Activated T-helper 2 cell treated with anti-CD3 and anti-CD28 coated beads, Interferon-gamma antibody, Interleukin-2, Interleukin-4, amounts not matched to agents 10 μg/mL and 5 μg/mL and 100 μg/mL, durations not matched to agents 14 hours and 24 hours and 36 hours (primary cell): ENCODE results near the gene ZNF236. TPM values are rescaled to one million over a fixed set of nuclear protein-coding genes. Genes with fewer than 3 reads are reported as not detected.

Experiments
- DNase-seq: peaks from one replicate; pipeline ENCODE4 v3.0.0; 2021; ENCODE audit warnings: low spot score
- H3K27ac Mint-ChIP-seq: one replicate; pipeline ENCODE4 v1.8.0; 2021; ENCODE audit warnings: mixed read lengths
- H3K27me3 Mint-ChIP-seq: one replicate; pipeline ENCODE4 v1.8.0; 2021; ENCODE audit warnings: low read depth, mixed read lengths
- H3K36me3 Mint-ChIP-seq: one replicate; pipeline ENCODE4 v1.8.0; 2021; ENCODE audit warnings: low read depth, mixed read lengths
- H3K4me1 Mint-ChIP-seq: one replicate; pipeline ENCODE4 v1.8.0; 2021; ENCODE audit warnings: low read depth, mixed read lengths
- H3K4me3 Mint-ChIP-seq: one replicate; pipeline ENCODE4 v1.8.0; 2021; ENCODE audit warnings: low read depth, mild to moderate bottlenecking, moderate library complexity, mixed read lengths
- H3K9me3 Mint-ChIP-seq: one replicate; pipeline ENCODE4 v1.8.0; 2021; ENCODE audit warnings: mixed read lengths
- intact Hi-C: fragments of 100-400 bp; cut with micrococcal nuclease; formaldehyde crosslinking; loops from one replicate; pipeline ENCODE4 v1.15.1; 2023
- total RNA-seq: library from RNA; stranded (reverse); gene quantifications from 2 replicates; pipeline ENCODE4 v1.2.3, GENCODE V29; 2022

Gene ZNF236
- total RNA-seq, 1 donor from 2014 or later: 19.8 TPM

DNA sequence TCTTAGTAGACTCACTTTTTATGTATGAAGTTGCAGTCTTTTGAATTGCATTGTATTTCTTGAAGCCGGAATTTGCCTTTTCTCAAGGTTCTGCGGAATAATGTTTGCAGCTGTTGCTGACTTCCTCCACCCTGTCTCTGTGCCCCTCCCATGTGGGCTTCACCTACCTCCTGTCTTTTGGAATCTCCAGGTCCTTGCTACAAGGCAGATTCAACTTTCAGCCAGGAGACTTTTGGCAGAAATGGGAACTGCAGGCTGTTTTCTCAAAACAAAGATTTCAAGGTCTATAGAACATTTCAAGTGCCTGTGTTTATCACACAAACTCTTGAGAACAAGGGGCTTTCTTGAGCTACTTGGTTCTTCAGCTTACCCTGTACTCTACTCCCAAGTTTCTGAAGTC is 25.6 kb downstream of the ZNF236 start:
- H3K4me1 Mint-ChIP-seq: peaks cover 23% of the 10 kb centered on the region
- no peaks in the 10 kb centered on the region for H3K27me3 Mint-ChIP-seq
- H3K4me3 Mint-ChIP-seq: no peak overlapping the region
- DNase-seq: no peak
- no peaks in the 10 kb centered on the region for H3K9me3 Mint-ChIP-seq
- H3K36me3 Mint-ChIP-seq: peaks cover 21% of the 10 kb centered on the region
- intact Hi-C loops: no loop called here
- H3K27ac Mint-ChIP-seq: no peak overlapping the region

DNA sequence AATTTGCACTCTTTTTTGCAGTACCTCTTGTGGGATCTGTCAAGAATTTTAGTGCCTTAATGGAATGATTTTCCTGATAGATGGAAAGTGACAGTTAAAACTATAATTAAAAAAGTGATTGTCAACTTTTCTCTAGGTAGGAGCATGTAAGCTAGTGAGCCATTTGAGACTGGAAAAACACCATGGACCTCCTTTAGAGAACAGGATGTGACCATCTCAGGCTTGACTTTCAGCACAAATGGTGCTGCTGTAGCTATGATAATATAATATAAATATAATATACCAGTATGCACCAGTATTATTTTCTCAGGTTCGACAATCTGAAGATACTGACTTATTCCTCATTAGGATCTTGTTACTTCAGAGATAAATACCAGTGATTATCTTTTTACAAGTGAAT is 27.8 kb downstream of the ZNF236 start:
- Mint-ChIP-seq H3K9me3 (no peaks in the 10 kb centered on the region), H3K27me3 (no peaks in the 10 kb centered on the region), H3K27ac (peak overlapping the region; percentile 68), H3K4me1 (peaks cover 23% of the 10 kb centered on the region), H3K4me3 (no peak overlapping the region), H3K36me3 (peaks cover 30% of the 10 kb centered on the region)
- no peak for DNase-seq
- intact Hi-C loops: loop anchor here (10.0 kb wide), 1 partner anchor 255 kb away; no protein-coding TSS in a partner anchor

DNA sequence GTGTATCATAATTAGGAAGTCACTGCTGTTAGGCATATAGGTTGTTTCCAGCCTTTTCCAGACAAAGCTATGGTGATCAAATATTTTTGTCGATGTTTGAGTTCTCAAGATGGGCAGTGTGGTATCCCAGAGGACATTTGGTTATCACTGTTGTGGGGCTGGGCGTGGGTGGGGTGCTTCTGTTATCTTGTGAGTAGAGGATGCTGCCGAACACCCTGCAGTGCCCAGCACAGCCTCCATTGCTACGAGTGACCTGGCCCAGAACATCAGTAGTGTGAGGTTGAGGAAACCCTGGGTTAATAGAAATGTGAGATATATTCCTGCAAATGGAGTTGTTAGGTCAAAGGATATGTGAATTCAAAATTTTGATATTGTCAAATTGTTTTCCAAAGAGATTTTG is 33.2 kb downstream of the ZNF236 start:
- H3K9me3 Mint-ChIP-seq: no peaks in the 10 kb centered on the region
- no peaks in the 10 kb centered on the region for H3K27me3 Mint-ChIP-seq
- intact Hi-C loops: loop anchor here (10.0 kb wide), 1 partner anchor 249 kb away; no protein-coding TSS in a partner anchor
- no peak for DNase-seq
- no peak overlapping the region for H3K4me3 Mint-ChIP-seq
- no peak overlapping the region for H3K27ac Mint-ChIP-seq
- H3K36me3 Mint-ChIP-seq: peaks cover 51% of the 10 kb centered on the region
- peaks cover 38% of the 10 kb centered on the region for H3K4me1 Mint-ChIP-seq

DNA sequence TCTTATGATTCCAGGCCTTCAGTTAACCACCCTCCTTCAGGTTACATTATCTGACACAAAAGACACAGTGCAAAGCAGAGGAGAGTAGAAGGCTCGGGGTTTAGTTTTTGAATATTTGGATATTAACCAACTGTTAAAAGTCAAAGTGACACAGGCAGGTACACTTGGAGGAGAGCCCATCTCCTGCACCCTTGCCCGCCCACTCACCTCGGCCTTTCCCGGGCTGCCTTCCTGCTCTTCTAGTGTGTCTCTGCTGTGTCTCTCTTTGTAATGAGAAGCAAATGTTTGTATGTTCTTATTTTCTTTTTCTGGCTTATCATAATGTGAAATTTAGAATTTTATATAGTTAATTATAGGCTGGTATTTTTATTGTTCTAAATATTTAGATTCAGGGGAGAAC is 35.1 kb downstream of the ZNF236 start:
- peaks cover 45% of the 10 kb centered on the region for H3K4me1 Mint-ChIP-seq
- H3K27me3 Mint-ChIP-seq: no peaks in the 10 kb centered on the region
- intact Hi-C loops: loop anchor here (10.0 kb wide), 1 partner anchor 247 kb away; no protein-coding TSS in a partner anchor
- H3K27ac Mint-ChIP-seq: peak overlapping the region; percentile 8
- H3K4me3 Mint-ChIP-seq: no peak overlapping the region
- no peak for DNase-seq
- no peaks in the 10 kb centered on the region for H3K9me3 Mint-ChIP-seq
- peaks cover 52% of the 10 kb centered on the region for H3K36me3 Mint-ChIP-seq

DNA sequence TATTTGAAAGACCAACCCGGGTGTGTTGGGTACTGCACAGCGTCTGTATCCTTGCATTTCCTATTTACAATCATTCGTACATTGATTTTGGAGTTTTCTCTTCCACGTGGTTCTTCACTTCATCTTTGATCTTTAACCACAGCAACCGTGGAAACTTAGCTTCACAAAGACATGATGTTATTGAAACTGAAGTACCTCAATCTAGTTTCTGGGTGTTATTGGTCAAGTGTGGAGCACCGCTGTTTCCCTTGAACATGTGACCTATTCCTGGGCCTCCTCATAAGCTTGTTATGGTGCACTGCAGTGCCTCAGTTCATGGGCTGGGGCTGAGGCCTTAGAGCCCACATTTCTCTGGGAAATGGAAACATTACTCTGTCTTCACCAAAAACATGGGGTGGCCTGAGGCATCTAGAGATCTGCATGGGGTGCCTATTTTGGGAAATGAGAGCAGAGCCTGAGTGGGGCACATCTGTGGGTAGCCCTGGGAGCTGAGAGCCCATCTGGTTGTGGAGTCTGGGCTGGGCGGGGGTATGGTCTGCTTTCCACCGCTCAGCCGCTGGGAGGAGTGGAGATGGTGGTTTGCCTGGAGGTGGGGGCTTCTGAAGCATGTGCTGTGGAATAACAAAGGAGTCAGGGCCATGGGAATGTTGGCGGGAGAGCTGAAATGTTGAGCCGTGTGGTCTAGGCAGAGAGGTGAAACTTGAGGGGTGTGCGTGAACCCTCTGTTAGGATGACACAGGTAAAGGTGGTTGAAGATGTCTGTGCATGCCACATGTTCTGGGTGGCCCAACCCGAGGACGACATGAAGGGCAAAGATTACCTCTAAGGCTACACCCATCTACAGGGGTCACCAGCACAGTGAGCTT is 37.4 kb downstream of the ZNF236 start:
- Mint-ChIP-seq H3K9me3 (no peaks in the 10 kb centered on the region), H3K4me1 (peaks cover 44% of the 10 kb centered on the region), H3K27ac (peak overlapping the region; percentile 93), H3K4me3 (peak overlapping the region; percentile 51), H3K27me3 (no peaks in the 10 kb centered on the region), H3K36me3 (peaks cover 56% of the 10 kb centered on the region)
- DNase-seq: peak; percentile 30
- intact Hi-C loops: loop anchor here (1.0 to 10.0 kb wide), 5 partner anchors 16 to 245 kb away; partner anchors contain the start of gene ZNF236

DNA sequence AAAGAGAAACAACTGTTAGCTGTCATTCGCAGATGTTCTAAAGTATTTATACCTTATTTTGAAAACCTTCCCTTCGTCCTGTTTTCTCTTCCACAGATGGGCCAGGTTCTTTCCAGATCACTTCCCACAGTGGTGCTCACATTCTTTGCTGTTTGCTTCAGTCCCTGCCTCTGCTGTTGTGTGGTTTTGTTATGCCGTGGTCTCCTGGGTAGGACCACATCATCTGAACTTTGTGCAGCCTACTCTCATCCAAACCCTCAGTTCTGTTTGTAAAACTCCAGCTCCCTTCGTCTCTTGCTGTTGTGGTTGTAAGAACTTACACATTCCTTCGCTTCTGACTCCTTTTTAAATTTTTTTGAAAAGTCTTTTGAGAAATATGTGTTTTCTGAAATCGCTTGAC is 38.1 kb downstream of the ZNF236 start:
- intact Hi-C loops: no loop called here
- peaks cover 43% of the 10 kb centered on the region for H3K4me1 Mint-ChIP-seq
- H3K4me3 Mint-ChIP-seq: peak overlapping the region; percentile 28
- peak overlapping the region; percentile 93 for H3K27ac Mint-ChIP-seq
- H3K36me3 Mint-ChIP-seq: peaks cover 54% of the 10 kb centered on the region
- no peak for DNase-seq
- H3K9me3 Mint-ChIP-seq: no peaks in the 10 kb centered on the region
- no peaks in the 10 kb centered on the region for H3K27me3 Mint-ChIP-seq

DNA sequence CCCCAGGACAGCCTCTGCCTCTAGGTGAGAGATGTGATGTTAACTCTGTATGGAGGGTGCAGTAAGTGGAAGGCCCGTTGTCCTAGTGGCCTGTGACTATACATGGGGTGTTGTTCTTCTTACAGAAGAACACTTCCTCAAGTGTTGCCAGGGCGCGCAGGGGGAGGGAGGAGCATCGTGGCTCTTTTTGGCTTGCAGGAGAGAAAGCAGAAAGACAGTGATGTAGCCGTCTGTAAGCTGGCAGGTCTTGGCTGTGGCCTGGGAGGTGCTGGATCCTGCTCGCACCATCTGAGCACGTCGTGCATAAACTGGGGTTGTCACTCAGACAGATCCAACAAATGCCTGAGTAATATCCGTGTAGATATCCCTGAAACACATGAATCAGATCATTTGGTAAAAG is 44.3 kb downstream of the ZNF236 start:
- intact Hi-C loops: no loop called here
- H3K4me3 Mint-ChIP-seq: no peak overlapping the region
- peaks cover 59% of the 10 kb centered on the region for H3K36me3 Mint-ChIP-seq
- no peaks in the 10 kb centered on the region for H3K9me3 Mint-ChIP-seq
- DNase-seq: no peak
- H3K4me1 Mint-ChIP-seq: peaks cover 2% of the 10 kb centered on the region
- H3K27me3 Mint-ChIP-seq: no peaks in the 10 kb centered on the region
- H3K27ac Mint-ChIP-seq: no peak overlapping the region

DNA sequence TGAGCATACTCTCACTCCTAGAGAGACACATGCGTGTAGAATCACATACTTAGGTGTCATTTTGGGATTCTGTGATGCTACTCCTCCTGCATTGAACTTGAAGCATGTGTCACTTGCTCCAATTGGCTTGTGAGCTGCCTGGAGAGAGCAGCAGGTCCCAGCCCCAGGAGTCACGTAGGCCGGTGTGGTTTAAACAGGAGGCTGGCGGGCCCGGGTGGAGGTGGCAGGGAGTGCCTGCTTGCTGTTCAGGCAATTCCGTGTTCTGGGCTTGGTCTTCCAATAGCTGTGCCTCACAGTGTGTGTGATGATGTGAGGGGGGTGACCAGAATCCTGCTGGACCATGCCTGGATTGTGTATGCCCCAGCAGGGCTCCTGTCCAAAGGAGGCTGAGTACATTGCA is 51.0 kb downstream of the ZNF236 start:
- Mint-ChIP-seq H3K4me1 (peaks cover 14% of the 10 kb centered on the region), H3K9me3 (no peaks in the 10 kb centered on the region), H3K36me3 (peaks cover 52% of the 10 kb centered on the region), H3K27ac (peak overlapping the region; percentile 85), H3K27me3 (no peaks in the 10 kb centered on the region), H3K4me3 (no peak overlapping the region)
- DNase-seq: no peak
- intact Hi-C loops: no loop called here

DNA sequence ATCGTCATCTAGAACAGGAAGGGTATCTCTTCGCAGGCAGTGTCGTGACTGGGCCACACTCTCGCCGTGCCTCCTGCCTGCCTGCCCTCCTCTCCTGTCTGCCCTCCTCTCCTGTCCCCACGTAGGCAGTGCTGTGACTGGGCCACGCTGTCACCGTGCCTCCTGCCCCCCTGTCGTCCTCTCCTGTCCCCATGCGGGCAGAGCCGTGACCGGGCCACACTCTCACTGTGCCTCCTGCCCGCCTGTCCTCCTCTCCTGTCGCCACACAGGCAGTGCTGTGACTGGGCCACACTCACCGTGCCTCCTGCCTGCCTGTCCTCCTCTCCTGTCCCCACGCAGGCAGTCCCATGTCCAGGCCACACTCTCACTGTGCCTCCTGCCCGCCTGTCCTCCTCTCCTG is 51.4 kb downstream of the ZNF236 start:
- no peak for DNase-seq
- no peaks in the 10 kb centered on the region for H3K27me3 Mint-ChIP-seq
- H3K4me3 Mint-ChIP-seq: no peak overlapping the region
- H3K27ac Mint-ChIP-seq: peak overlapping the region; percentile 85
- no peaks in the 10 kb centered on the region for H3K9me3 Mint-ChIP-seq
- H3K4me1 Mint-ChIP-seq: peaks cover 14% of the 10 kb centered on the region
- H3K36me3 Mint-ChIP-seq: peaks cover 50% of the 10 kb centered on the region
- intact Hi-C loops: loop anchor here (2.0 kb wide), 1 partner anchor 53 kb away; no protein-coding TSS in a partner anchor

DNA sequence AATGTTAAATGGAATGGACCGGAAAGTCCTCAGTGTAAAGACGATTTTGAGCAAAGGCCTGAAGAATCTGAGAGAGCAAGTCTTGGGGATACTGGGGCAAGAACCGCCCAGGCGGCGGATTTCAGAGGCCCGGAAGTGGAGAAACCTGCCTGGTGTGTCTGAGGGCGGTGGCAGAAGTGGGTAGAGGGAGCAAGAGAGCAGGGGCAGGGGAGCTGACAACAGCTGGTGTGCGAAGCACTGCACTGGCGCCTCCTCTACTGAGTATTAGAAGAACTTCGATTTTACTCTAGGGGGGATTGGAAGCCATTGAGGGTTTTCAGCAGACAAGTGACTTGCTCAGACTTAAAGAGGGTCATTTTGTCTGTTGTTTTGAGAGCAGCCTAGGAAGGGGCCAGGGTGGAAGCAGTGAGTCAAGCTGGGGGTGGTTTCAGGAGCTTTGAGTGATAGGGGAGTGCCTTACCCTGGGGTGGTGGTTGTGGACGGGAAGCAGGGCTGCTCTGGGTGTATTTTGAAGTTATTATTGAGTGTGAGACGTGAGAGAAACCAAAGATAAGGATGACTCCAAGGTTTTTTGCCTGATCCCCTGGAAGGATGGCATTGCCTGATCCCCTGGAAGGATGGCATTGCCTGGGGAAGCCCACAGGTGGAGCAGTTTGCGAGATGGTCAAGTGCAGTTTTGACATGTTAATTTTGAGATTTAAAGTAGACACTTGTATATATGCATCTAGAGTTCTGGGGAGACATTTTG is 52.5 kb downstream of the ZNF236 start:
- Mint-ChIP-seq H3K36me3 (peaks cover 45% of the 10 kb centered on the region), H3K27me3 (no peaks in the 10 kb centered on the region), H3K4me1 (peaks cover 14% of the 10 kb centered on the region), H3K4me3 (no peak overlapping the region), H3K9me3 (no peaks in the 10 kb centered on the region), H3K27ac (peak overlapping the region; percentile 85)
- intact Hi-C loops: loop anchor here (1.0 to 5.0 kb wide), 5 partner anchors 16 to 777 kb away; no protein-coding TSS in a partner anchor
- no peak for DNase-seq

DNA sequence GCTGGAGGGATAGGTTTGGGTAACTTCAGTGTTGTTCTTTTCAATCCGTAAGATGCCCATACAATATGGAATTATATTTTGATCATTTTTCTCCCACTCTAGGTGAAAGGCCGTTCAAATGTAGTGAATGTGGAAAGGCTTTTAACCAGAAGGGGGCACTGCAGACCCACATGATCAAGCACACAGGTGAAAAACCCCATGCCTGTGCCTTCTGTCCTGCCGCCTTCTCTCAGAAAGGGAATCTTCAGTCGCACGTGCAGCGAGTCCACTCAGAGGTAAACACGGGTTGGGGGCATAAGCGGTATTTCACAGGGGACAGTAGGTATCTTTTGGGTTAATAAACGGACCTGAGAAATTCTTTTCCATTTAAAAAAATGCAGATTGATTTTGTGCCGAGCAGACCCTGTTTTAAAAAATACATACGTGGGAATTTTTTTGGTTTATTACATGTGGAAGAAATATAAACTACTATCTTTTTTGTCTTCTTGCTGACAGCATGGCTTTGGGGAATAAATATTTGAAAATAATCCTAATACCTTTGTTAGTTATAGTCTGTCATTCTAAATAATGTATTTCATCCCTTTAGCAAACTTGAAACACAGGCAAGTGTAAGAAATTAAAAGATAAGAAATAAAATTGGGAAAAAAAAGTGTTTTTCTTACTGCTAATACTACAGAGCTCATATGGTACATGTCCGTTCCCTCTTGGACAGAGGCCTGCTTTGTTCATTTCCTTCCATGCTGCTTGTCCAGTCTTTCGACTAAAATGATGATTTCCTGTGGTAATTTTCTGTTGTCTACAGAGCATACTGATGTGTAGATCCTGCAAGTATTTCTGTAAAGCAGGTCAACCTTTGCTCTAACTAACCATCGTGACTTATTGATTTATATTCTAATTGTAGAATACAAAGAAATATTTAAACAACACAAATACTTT is 53.3 kb downstream of the ZNF236 start:
- H3K4me1 Mint-ChIP-seq: peaks cover 14% of the 10 kb centered on the region
- intact Hi-C loops: loop anchor here (1.0 to 5.0 kb wide), 5 partner anchors 16 to 777 kb away; no protein-coding TSS in a partner anchor
- H3K27ac Mint-ChIP-seq: peak overlapping the region; percentile 85
- H3K9me3 Mint-ChIP-seq: no peaks in the 10 kb centered on the region
- H3K36me3 Mint-ChIP-seq: peaks cover 42% of the 10 kb centered on the region
- DNase-seq: peak; percentile 22
- H3K4me3 Mint-ChIP-seq: no peak overlapping the region
- no peaks in the 10 kb centered on the region for H3K27me3 Mint-ChIP-seq

DNA sequence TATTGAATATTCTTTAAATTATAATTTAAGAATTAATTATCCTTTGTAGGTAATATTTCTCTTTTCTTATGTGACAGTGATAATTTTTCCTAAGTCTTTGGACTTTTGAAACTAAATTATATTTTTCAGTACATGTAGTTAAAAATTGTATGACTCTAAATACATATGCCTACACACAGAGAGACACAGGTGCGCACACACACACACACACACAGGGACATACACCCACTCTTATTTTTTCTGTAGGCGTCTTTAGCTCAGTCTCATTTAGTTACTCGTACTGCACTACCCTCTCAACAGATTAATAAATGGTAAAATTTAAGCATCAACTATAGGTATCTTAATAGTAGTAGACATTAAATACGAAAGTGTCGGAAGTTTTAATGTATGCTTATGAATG is 56.1 kb downstream of the ZNF236 start:
- no peak for DNase-seq
- H3K27me3 Mint-ChIP-seq: no peaks in the 10 kb centered on the region
- H3K36me3 Mint-ChIP-seq: peaks cover 53% of the 10 kb centered on the region
- intact Hi-C loops: loop anchor here (5.0 kb wide), 1 partner anchor 774 kb away; no protein-coding TSS in a partner anchor
- H3K4me3 Mint-ChIP-seq: no peak overlapping the region
- peaks cover 14% of the 10 kb centered on the region for H3K4me1 Mint-ChIP-seq
- H3K27ac Mint-ChIP-seq: no peak overlapping the region
- H3K9me3 Mint-ChIP-seq: no peaks in the 10 kb centered on the region
